ENCODE results near the gene ELOVL1.

- no peak for TF ChIP-seq MAX (IDR thresholded peaks at IDR 0.05)
- no peak for TF ChIP-seq CEBPB (IDR thresholded peaks at IDR 0.05)
- TF ChIP-seq EP300 (IDR thresholded peaks at IDR 0.05; ENCODE audit: borderline replicate concordance) = no peak
- no peak for TF ChIP-seq TAF1 (IDR thresholded peaks at IDR 0.05; ENCODE audit: low read depth)
- no peak for TF ChIP-seq FOXM1 (IDR thresholded peaks at IDR 0.05; ENCODE audit: borderline replicate concordance, low read depth)
- TF ChIP-seq, protein P1, sequence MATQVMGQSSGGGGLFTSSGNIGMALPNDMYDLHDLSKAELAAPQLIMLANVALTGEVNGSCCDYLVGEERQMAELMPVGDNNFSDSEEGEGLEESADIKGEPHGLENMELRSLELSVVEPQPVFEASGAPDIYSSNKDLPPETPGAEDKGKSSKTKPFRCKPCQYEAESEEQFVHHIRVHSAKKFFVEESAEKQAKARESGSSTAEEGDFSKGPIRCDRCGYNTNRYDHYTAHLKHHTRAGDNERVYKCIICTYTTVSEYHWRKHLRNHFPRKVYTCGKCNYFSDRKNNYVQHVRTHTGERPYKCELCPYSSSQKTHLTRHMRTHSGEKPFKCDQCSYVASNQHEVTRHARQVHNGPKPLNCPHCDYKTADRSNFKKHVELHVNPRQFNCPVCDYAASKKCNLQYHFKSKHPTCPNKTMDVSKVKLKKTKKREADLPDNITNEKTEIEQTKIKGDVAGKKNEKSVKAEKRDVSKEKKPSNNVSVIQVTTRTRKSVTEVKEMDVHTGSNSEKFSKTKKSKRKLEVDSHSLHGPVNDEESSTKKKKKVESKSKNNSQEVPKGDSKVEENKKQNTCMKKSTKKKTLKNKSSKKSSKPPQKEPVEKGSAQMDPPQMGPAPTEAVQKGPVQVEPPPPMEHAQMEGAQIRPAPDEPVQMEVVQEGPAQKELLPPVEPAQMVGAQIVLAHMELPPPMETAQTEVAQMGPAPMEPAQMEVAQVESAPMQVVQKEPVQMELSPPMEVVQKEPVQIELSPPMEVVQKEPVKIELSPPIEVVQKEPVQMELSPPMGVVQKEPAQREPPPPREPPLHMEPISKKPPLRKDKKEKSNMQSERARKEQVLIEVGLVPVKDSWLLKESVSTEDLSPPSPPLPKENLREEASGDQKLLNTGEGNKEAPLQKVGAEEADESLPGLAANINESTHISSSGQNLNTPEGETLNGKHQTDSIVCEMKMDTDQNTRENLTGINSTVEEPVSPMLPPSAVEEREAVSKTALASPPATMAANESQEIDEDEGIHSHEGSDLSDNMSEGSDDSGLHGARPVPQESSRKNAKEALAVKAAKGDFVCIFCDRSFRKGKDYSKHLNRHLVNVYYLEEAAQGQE (IDR thresholded peaks at IDR 0.05; ENCODE audit: low read depth) = no peak
- TF ChIP-seq, protein P2, sequence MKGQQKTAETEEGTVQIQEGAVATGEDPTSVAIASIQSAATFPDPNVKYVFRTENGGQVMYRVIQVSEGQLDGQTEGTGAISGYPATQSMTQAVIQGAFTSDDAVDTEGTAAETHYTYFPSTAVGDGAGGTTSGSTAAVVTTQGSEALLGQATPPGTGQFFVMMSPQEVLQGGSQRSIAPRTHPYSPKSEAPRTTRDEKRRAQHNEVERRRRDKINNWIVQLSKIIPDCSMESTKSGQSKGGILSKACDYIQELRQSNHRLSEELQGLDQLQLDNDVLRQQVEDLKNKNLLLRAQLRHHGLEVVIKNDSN (IDR thresholded peaks at IDR 0.05) = no peak
- no peak for TF ChIP-seq ZBTB7A (IDR thresholded peaks at IDR 0.05; ENCODE audit: low read depth)
- TF ChIP-seq NFIC (IDR thresholded peaks at IDR 0.05) = no peak
- TF ChIP-seq EGR1 (IDR thresholded peaks at IDR 0.05) = no peak
- no peak for TF ChIP-seq TEAD4 (IDR thresholded peaks at IDR 0.05)
- TF ChIP-seq RAD21 (IDR thresholded peaks at IDR 0.05; ENCODE audit: low read depth) = no peak
- TF ChIP-seq YY1 (IDR thresholded peaks at IDR 0.05; ENCODE audit: low read depth) = no peak
Measured at GRCh38 chr1:43363935-43364525, 3.8 kb downstream of the ELOVL1 start.
